Measurements from ENCODE around the gene CAMKMT.

- TF ChIP-seq, protein P1, sequence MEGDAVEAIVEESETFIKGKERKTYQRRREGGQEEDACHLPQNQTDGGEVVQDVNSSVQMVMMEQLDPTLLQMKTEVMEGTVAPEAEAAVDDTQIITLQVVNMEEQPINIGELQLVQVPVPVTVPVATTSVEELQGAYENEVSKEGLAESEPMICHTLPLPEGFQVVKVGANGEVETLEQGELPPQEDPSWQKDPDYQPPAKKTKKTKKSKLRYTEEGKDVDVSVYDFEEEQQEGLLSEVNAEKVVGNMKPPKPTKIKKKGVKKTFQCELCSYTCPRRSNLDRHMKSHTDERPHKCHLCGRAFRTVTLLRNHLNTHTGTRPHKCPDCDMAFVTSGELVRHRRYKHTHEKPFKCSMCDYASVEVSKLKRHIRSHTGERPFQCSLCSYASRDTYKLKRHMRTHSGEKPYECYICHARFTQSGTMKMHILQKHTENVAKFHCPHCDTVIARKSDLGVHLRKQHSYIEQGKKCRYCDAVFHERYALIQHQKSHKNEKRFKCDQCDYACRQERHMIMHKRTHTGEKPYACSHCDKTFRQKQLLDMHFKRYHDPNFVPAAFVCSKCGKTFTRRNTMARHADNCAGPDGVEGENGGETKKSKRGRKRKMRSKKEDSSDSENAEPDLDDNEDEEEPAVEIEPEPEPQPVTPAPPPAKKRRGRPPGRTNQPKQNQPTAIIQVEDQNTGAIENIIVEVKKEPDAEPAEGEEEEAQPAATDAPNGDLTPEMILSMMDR (IDR thresholded peaks at IDR 0.05), result no peak
- no peak for TF ChIP-seq POLR2A (IDR thresholded peaks at IDR 0.05)
Measured at GRCh38 chr2:44687686-44688455, 326.1 kb downstream of the CAMKMT start.
